ENCODE results near the gene GPC1. TPM values are rescaled to one million over a fixed set of nuclear protein-coding genes. Genes with fewer than 3 reads are reported as not detected.

Gene GPC1
- total and polyA plus RNA-seq, 2 donors (not counting 1 experiment from before 2014, with no cell fraction given): 147 to 218 TPM

- H3K36me3 ChIP-seq (ENCODE audit: control insufficient read depth, insufficient read depth, low read length): peaks cover 39% of the 10 kb centered on the region
Measured at GRCh38 chr2:240465268-240465764, 29.9 kb downstream of the GPC1 start.

GRCh38 chr2:240465765-240466578, 30.5 kb downstream of the GPC1 start:
- Histone ChIP-seq H3K9ac (ENCODE audit: insufficient read depth, low read length) (no peak overlapping the region), H2AFZ (ENCODE audit: low read length) (no peak overlapping the region), H3K79me2 (ENCODE audit: control insufficient read depth, insufficient read depth, low read length) (no peaks in the 10 kb centered on the region), H3K27me3 (ENCODE audit: control insufficient read depth, insufficient read depth, low read length) (no peaks in the 10 kb centered on the region), H3K27ac (ENCODE audit: insufficient read depth, low read length) (no peak overlapping the region), H3K4me1 (ENCODE audit: control insufficient read depth, extremely low read depth, insufficient read depth, low read length) (no peaks in the 10 kb centered on the region), H3K4me3 (replicated peaks in 1 of 4; ENCODE audit: control extremely low read depth in 1 of 4, insufficient read depth in 1 of 4, low read depth in 3 of 4, low read length in 4 of 4) (no peak overlapping the region), H3K4me2 (ENCODE audit: extremely low read depth, insufficient read depth, low read length) (no peak overlapping the region), H3K9me3 (ENCODE audit: control insufficient read depth, insufficient read depth, low read depth, low read length) (no peaks in the 10 kb centered on the region), H4K20me1 (ENCODE audit: control insufficient read depth, extremely low read depth, insufficient read depth, low read length) (no peaks in the 10 kb centered on the region), H3K36me3 (ENCODE audit: control insufficient read depth, insufficient read depth, low read length) (peaks cover 39% of the 10 kb centered on the region)
- no peak for DNase-seq (ENCODE audit: low read depth in 2 of 2)
- TF ChIP-seq EZH2 (IDR thresholded peaks at IDR 0.05; ENCODE audit: low read length, missing control alignments) (no peak), CTCF (conservative IDR thresholded peaks at IDR 0.05 in 1 of 2, IDR thresholded peaks at IDR 0.05 in 1 of 2; ENCODE audit: low read depth in 1 of 2, low read length in 2 of 2) (no peak)

More at GRCh38 chr2:240465268-240465764, 29.9 kb downstream of the GPC1 start:
- Histone ChIP-seq H3K9me3 (ENCODE audit: control insufficient read depth, insufficient read depth, low read depth, low read length) (no peaks in the 10 kb centered on the region), H3K9ac (ENCODE audit: insufficient read depth, low read length) (no peak overlapping the region), H3K27me3 (ENCODE audit: control insufficient read depth, insufficient read depth, low read length) (no peaks in the 10 kb centered on the region), H3K4me3 (replicated peaks in 1 of 4; ENCODE audit: control extremely low read depth in 1 of 4, insufficient read depth in 1 of 4, low read depth in 3 of 4, low read length in 4 of 4) (no peak overlapping the region), H3K27ac (ENCODE audit: insufficient read depth, low read length) (no peak overlapping the region), H3K4me2 (ENCODE audit: extremely low read depth, insufficient read depth, low read length) (no peak overlapping the region), H4K20me1 (ENCODE audit: control insufficient read depth, extremely low read depth, insufficient read depth, low read length) (no peaks in the 10 kb centered on the region), H3K79me2 (ENCODE audit: control insufficient read depth, insufficient read depth, low read length) (no peaks in the 10 kb centered on the region), H2AFZ (ENCODE audit: low read length) (no peak overlapping the region), H3K4me1 (ENCODE audit: control insufficient read depth, extremely low read depth, insufficient read depth, low read length) (no peaks in the 10 kb centered on the region)
- DNase-seq (ENCODE audit: low read depth in 2 of 2): no peak
- TF ChIP-seq EZH2 (IDR thresholded peaks at IDR 0.05; ENCODE audit: low read length, missing control alignments) (no peak), CTCF (conservative IDR thresholded peaks at IDR 0.05 in 1 of 2, IDR thresholded peaks at IDR 0.05 in 1 of 2; ENCODE audit: low read depth in 1 of 2, low read length in 2 of 2) (no peak)

- TF ChIP-seq EZH2 (IDR thresholded peaks at IDR 0.05; ENCODE audit: low read length, missing control alignments): no peak
- TF ChIP-seq CTCF (conservative IDR thresholded peaks at IDR 0.05 in 1 of 2, IDR thresholded peaks at IDR 0.05 in 1 of 2; ENCODE audit: low read depth in 1 of 2, low read length in 2 of 2): no peak
- H3K79me2 ChIP-seq (ENCODE audit: control insufficient read depth, insufficient read depth, low read length): no peaks in the 10 kb centered on the region
- no peaks in the 10 kb centered on the region for H4K20me1 ChIP-seq (ENCODE audit: control insufficient read depth, extremely low read depth, insufficient read depth, low read length)
- H3K27ac ChIP-seq (ENCODE audit: insufficient read depth, low read length): no peak overlapping the region
- no peaks in the 10 kb centered on the region for H3K27me3 ChIP-seq (ENCODE audit: control insufficient read depth, insufficient read depth, low read length)
- no peak for DNase-seq (ENCODE audit: low read depth in 2 of 2)
- H3K4me2 ChIP-seq (ENCODE audit: extremely low read depth, insufficient read depth, low read length): no peak overlapping the region
- H3K4me3 ChIP-seq (replicated peaks in 1 of 4; ENCODE audit: control extremely low read depth in 1 of 4, insufficient read depth in 1 of 4, low read depth in 3 of 4, low read length in 4 of 4): no peak overlapping the region
- no peak overlapping the region for H2AFZ ChIP-seq (ENCODE audit: low read length)
- H3K9me3 ChIP-seq (ENCODE audit: control insufficient read depth, insufficient read depth, low read depth, low read length): no peaks in the 10 kb centered on the region
- H3K4me1 ChIP-seq (ENCODE audit: control insufficient read depth, extremely low read depth, insufficient read depth, low read length): no peaks in the 10 kb centered on the region
- H3K9ac ChIP-seq (ENCODE audit: insufficient read depth, low read length): no peak overlapping the region
- peaks cover 39% of the 10 kb centered on the region for H3K36me3 ChIP-seq (ENCODE audit: control insufficient read depth, insufficient read depth, low read length)
Measured at GRCh38 chr2:240466579-240467148, 31.2 kb downstream of the GPC1 start.

Measured in fibroblast of lung (primary cell).